C4-2B (cell line): ENCODE results near the gene CHST9.

Experiments used
- ZFX ChIP-seq: fragments of 450-650 bp; IDR thresholded peaks from 2 replicates; pipeline ENCODE4 v1.6.1; 2017
- TF ChIP-seq, protein P1 (sequence below): fragments of 450-650 bp; conservative IDR thresholded peaks from 2 replicates; pipeline ENCODE4 v1.5.1; 2017; ENCODE audit warnings: mild to moderate bottlenecking

DNA sequence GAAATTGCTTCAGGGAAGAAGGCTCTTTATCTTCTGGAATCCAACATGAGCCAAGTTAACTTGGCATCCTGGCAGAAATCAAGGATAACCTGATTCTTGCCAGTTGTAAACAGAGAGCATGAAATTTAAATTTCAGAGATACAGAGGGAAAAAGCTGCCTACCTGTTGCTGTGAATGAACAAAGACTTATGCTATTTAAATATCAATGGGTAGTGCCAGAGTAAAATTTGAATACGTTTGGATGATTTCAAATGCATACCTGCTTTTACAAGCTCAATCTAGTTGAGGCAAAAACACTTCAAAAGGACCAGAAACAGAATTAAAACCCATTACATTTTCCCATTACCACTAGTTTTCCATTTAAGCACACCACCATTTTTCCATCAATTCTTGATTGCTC is 60.9 kb downstream of the CHST9 start:
- TF ChIP-seq, protein P1, sequence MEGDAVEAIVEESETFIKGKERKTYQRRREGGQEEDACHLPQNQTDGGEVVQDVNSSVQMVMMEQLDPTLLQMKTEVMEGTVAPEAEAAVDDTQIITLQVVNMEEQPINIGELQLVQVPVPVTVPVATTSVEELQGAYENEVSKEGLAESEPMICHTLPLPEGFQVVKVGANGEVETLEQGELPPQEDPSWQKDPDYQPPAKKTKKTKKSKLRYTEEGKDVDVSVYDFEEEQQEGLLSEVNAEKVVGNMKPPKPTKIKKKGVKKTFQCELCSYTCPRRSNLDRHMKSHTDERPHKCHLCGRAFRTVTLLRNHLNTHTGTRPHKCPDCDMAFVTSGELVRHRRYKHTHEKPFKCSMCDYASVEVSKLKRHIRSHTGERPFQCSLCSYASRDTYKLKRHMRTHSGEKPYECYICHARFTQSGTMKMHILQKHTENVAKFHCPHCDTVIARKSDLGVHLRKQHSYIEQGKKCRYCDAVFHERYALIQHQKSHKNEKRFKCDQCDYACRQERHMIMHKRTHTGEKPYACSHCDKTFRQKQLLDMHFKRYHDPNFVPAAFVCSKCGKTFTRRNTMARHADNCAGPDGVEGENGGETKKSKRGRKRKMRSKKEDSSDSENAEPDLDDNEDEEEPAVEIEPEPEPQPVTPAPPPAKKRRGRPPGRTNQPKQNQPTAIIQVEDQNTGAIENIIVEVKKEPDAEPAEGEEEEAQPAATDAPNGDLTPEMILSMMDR, result no peak
- no peak for TF ChIP-seq ZFX
